HPDE6-E6E7 (cell line): ENCODE data around the gene TRAF2.
A peak's percentile ranks its signal among the peaks of the same experiment; 100 is the strongest.

Experiments used
- DNase-seq: peaks from one replicate; pipeline ENCODE4 v3.0.0; 2011; ENCODE audit warnings: missing footprints; ENCODE audit errors: extremely low spot score

The TRAF2 gene

DNA sequence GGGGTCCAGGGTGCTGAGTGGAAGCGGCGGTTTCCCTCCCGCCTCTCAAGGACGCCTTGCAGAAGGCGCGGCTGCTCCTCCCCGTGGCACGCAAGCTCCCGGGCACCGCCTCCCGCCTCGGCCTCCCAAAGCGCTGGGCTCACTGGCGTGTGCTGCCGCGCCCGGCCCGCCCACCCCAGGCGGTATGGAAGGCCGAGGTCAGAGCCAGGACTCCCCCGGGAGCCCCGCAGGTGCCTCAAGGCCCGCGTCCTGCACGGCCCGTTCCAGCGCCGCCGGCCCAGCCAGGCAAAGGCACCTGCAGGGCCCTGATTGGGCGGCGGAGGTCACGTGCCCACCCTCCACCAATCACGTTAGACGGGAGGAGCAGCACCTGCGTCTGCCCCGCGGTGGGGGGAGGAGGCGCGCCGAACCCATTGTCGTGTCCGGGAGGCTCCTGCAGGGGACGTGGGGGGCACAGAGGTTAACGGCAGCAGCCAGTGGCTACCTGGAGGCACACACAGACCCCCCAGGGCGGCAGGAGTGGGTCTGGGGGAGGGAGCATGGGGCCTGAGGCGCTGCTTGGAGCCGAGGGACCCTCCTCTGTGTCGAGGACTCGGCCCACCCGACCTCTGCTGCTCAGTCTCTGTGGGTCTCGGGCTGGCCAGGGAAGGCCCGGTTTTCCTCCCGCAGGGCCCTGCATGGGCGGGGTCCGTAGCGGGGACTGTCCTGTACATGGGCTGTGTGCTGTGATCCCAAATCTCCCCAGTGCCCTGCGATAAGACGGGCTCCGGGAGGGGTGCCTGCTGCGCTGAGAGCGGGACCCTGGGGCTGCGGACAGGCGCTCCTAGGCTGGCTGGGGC, 63.7 kb downstream of the TRAF2 start:
- peak; percentile 99 for DNase-seq

DNA sequence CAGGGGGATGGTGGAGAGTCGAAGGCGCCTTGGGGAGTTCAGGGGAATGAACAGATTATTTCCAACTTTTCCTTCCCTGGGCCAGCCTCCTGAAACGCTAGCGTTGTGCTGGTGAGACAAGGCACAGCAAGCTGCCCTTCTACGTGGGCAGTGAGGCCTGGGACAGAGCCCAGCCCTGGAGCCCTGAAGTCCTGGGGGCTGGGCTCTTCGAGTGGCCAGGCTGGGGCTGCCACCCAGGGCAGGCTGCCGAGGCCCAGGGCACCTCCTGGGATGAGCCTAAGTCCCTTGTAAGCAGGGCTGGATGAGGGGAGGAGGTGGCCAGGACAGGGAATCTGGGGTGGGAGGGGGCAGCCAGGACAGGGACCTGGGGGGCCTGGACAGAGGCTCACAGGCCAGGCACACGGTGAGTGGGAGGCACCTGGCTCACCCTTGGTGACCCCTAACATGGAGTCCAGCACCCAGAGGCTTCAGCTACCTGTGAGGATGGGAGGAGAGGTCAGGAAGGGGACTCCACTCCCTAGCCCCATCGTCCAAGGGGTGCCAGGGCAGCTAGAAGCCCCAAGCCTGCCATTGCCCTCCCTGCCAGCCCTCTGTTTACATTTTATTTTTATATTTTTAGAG, 64.5 kb downstream of the TRAF2 start:
- DNase-seq, result no peak

DNA sequence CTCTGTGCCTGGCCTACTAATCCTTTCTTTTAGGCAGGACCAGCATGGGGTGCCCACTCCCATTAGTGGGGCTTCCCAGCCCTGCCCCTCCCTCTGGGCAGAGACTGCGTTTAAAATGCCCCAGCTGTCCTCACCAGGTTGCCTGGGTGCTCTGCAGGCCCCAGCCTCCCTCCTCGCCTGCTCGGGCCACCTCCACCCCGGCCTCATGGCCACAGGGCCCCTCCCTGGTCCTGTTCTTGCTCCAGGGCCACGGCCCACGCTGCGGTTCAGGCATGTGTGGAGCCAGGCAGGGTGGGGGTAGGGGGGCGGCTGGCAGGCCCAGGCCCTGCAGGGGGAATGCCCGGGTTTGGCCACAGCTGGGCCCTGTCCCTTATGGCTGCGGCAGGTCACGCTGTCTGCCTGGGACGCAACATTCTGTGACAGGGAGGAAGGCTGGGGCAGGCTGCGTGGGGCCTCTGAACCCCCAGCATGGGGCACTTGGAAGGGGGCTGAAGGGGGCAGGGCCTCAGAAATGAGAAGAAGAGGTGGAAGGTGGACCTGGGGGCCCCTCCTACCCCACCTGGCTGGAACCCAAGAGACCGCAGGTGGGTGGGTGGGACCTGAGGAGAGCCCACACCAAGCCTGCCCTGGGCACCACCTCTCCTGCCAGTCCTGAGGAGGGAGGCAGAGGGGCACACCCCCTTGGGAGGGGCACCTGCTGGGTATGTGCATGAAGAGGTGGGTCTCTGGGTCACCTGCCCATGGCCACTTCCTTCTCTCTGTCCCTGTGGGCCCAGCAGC, 65.4 kb downstream of the TRAF2 start, which contains the start of gene LCN12:
Gene LCN12 (plus strand): TSS at position 733 of the 780 bp plus-strand sequence. CDS start 55 bp downstream, outside the sequence.
- no peak for DNase-seq

DNA sequence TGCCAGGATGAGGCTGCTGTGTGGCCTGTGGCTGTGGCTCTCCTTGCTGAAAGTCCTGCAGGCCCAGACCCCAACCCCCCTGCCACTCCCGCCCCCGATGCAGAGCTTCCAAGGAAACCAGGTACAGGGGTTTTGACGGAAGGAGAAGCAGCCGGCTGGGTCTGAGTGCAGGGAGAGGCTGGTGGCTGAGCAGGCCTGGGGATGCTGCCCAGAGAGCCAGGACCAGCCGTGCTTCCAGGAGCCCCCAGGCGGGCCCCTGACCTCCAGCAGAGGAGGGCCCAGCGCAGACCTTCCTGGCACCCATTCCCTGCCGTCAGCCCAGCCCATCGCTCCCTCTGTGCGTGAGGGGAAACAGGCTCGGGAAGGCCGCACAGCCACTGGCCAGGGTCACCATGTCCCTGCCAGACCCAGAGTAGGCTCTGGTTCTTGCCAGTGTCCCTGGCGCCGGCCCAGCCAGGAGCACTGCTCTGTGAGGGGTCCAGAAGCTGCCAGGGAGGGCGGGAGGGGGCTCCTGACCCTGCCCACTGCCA, 66.1 kb downstream of the TRAF2 start:
- no peak for DNase-seq

DNA sequence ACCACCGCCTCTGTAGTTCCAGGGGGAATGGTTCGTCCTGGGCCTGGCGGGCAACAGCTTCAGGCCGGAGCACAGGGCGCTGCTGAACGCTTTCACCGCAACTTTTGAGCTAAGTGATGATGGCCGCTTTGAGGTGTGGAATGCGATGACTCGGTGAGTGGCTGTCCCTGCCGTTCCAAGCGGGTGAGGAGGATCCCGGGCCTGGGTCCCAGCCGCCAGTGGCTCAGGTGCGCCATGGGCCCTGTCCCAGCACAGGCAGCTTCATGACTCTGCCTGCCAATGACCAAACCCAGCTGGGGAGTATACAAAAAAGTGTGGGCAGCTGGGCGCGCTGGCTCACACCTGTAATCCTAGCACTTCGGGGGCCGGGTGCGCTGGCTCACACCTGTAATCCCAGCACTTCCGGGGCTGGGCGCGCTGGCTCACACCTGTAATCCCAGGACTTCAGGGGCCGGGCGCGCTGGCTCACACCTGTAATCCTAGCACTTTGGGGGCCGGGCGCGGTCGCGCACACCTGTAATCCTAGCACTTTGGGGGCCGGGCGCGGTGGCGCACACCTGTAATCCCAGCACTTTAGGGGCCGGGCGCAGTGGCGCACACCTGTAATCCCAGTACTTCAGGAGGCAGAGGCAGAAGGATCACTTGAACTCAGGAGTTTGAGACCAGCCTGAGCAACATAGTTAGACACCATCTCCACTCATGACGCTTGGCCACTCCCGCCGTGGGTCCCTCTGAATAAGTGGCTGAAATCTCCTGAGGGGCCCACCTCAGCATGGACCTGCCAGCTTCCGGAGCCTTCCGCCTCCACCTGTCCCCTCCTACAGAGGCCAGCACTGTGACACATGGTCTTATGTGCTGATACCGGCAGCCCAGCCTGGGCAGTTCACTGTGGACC, 66.8 kb downstream of the TRAF2 start:
- DNase-seq, result no peak

DNA sequence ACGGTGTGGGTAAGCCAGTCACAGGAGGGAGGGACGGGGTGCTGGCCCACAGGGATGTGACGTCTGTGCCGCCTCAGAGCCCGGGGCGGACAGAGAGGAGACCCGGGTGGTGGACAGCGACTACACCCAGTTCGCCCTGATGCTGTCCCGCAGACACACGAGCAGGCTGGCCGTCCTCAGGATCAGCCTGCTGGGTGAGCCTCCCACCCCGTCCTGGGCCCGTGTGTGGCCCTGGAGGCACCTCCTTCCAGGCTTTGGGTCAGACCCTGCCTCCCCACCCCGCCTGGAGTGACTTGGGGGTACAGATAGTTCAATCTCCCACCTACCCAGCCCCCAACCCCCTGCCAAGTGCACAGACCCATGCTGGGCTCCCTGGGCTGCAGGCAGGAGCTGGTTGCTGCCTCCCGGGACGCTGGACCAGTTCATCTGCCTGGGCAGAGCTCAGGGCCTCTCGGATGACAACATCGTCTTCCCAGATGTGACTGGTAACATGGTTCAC, 67.5 kb downstream of the TRAF2 start:
- no peak for DNase-seq

DNA sequence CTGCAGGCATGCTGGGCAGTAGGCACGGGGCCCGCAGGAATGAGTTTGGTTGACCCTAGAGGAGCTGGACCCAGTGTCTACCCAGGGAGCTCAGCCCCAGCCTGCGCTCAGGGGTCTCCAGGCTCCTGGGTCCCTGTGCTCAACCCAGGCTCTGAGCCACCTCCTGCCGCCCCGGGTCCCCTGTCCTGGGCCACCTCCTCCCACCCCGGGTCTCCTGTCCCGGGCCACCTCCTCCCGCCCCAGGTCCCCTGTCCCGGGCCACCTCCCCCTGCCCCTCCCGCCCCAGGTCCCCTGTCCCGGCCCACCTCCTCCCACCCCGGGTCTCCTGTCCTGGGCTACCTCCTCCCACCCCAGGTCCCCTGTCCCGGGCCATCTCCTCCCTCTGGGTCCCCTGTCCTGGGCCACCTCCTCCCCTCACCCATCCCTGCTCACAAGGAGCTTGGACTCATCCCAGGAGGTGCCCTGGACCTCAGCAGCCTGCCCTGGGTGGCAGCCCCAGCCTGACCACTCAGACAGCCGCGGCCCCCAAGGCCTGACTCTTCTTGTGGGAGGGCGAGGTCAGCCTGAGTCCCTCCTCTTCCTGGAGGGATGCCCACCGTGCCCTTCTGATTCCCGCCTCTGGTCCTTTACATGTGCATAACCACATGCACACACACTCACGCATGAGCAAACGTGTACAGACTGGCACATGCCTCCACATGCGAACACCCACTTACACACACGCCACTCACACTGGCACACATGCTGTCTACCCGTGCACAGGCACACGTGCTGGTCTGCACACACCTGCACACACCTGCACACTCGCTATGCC, 68.2 kb downstream of the TRAF2 start:
- no peak for DNase-seq

DNA sequence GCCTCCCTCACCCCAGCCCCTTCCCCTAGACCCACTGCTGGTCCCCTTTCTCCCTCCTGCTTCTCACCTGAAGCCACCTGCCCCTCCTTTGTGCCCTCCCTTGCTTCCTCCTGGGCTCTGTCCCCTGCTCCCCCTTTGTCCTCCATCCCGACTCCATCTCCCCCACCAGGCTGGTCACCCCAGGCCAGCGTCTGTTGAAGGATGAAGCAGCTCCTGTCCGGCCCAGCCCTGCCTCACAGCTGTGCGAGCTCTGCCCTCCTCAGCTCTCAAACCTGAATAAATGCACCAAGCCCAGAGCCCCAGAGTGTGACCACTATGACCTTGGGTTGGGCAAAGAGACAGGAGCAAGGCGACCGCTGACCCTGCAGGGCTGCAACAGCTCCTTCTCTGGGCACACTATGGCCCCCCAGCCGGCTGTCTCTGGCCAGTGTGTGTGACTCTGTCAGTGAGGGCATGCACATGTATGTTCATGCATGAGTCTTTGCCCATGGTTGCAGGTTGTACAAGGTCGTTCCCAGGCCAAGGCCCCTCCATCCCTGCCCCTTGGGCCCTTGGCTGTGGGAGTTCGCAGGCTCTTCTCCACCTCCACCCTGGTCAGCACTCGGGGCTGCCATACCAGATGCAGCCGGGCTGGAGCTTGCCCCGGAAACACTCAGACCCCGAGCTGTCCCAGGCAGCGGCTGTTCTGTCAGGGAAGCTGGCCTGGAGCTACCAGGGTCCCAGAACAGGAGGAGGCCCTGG, 69.1 kb downstream of the TRAF2 start:
- no peak for DNase-seq

DNA sequence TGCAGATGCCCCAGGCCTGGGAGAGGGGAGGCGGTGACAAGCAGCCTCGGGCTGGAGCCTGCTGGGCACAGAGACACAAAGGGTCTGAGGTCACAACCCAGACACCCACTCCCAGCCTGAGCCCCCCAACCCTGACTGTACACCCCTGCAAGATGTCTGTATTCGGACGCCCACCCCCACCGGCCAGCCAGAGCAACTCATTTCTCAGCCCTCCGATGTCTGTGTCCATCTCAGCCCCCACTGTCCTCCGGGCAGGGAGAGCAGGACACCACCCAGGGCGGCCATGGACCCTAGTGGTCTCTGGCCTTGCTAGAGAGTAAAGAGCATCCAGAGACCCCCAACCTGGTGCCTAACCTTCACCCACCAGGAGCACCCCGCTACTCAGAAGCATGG, 69.6 kb downstream of the TRAF2 start:
- DNase-seq, result no peak

- no peak for DNase-seq
Observed at GRCh38 chr9:136956604-136957003, 70.3 kb downstream of the TRAF2 start.

- no peak for DNase-seq
Observed at GRCh38 chr9:136957461-136957860, 71.1 kb downstream of the TRAF2 start.

DNA sequence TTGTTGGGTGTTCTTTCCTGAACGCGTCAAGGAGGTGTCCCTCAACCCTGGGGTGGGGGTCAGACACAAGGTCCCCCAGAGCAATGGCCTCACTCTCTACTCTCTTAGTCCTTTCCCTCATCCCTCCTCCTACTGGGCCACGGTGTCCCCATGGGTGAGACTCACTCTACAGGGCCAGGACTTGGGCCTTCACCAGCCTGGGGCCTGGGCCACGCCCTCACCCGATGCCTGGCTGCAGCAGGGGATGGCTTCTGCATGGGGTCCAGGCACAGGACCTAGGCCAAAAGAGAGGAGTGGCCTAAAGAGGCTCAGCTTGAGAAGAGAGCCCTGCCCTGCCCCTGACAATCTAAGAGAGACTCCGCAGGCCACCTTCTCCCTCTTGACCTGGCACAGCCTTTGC, 71.6 kb downstream of the TRAF2 start:
- DNase-seq, result no peak

DNA sequence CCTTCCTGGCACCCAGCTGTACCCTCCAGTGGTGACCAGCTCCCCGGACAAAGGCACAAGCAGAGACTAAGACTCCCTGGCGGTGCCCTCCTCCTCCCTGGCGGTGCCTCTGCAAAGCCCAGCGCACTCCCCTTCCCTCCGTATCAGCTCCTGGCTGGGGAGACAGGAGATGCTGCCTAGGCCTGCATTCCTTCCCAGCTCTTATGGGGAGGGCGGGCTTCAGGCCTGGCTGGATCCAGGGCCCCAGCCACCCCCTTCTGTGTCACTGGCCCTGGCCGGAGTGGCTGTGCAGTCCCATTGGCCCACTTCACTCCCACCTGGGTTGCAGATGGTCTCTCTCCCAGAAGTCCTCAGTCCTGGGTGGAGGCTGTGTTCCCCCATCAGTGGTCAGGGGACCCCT, 72.2 kb downstream of the TRAF2 start:
- DNase-seq, result no peak

GRCh38 chr9:136958898-136959850, 72.9 kb downstream of the TRAF2 start:
- no peak for DNase-seq

- DNase-seq, result no peak
Observed at GRCh38 chr9:136960212-136960937, 74.1 kb downstream of the TRAF2 start.

- no peak for DNase-seq
Observed at GRCh38 chr9:136960938-136961275, 74.6 kb downstream of the TRAF2 start.

GRCh38 chr9:136961279-136962065, 75.2 kb downstream of the TRAF2 start:
- DNase-seq, result no peak
